CD4-positive, CD25-positive, alpha-beta regulatory T cell (primary cell): ENCODE measurements around the gene ALK. TPM values are rescaled to one million over a fixed set of nuclear protein-coding genes. Genes with fewer than 3 reads are reported as not detected.

Source experiments
- ATAC-seq, 2 donors: fragments of 150-1000 bp; cut with Tn5 transposase; one replicate each; pipeline ENCODE4 v1.10.0; 2021; ENCODE audit warnings: low read depth in 2 of 2, moderate number of reproducible peaks in 2 of 2, moderate library complexity in 1 of 2
- DNase-seq, 3 donors: peaks; one replicate each; pipeline versions ENCODE4 v3.0.0 to v3.0.0-alpha.2; 2012 to 2022; ENCODE audit warnings: mixed read lengths in 1 of 3
- H3K27ac ChIP-seq: one replicate; pipeline ENCODE4 v1.7.0; 2013; ENCODE audit warnings: mild to moderate bottlenecking, low read length; ENCODE audit not compliant: insufficient read depth, poor library complexity, severe bottlenecking
- H3K27me3 ChIP-seq: one replicate; pipeline ENCODE4 v1.7.0; 2013; ENCODE audit warnings: low read length; ENCODE audit not compliant: control insufficient read depth, insufficient read depth
- H3K36me3 ChIP-seq: one replicate; pipeline ENCODE4 v1.7.0; 2013; ENCODE audit warnings: mild to moderate bottlenecking, low read length, moderate library complexity; ENCODE audit not compliant: control insufficient read depth, insufficient read depth
- H3K4me1 ChIP-seq: 2 replicates; pipeline ENCODE4 v1.7.0; 2013; ENCODE audit warnings: mild to moderate bottlenecking, low read length; ENCODE audit not compliant: insufficient read depth, control insufficient read depth, poor library complexity, severe bottlenecking
- H3K4me3 ChIP-seq: one replicate; pipeline ENCODE4 v1.7.0; 2013; ENCODE audit warnings: low read depth, mild to moderate bottlenecking, low read length, moderate library complexity
- H3K9me3 ChIP-seq, 2 experiments: 1 replicate in 1 of 2; 2 replicates in 1 of 2; pipeline ENCODE4 v1.7.0; 2013; ENCODE audit warnings: low read length in 2 of 2, mild to moderate bottlenecking in 1 of 2, moderate library complexity in 1 of 2; ENCODE audit not compliant: control insufficient read depth in 2 of 2
- H3K27ac Mint-ChIP-seq, 3 donors: one replicate each; pipeline ENCODE4 v1.8.0; 2020 to 2022; ENCODE audit warnings: mild to moderate bottlenecking in 3 of 3, mixed read lengths in 3 of 3, moderate library complexity in 2 of 3
- H3K27me3 Mint-ChIP-seq: one replicate; pipeline ENCODE4 v1.8.0; 2022; ENCODE audit warnings: mild to moderate bottlenecking, mixed read lengths
- H3K36me3 Mint-ChIP-seq: one replicate; pipeline ENCODE4 v1.8.0; 2020; ENCODE audit warnings: mixed read lengths
- H3K4me1 Mint-ChIP-seq, 4 donors: one replicate each; pipeline ENCODE4 v1.8.0; 2020 to 2022; ENCODE audit warnings: mixed read lengths in 4 of 4, mild to moderate bottlenecking in 1 of 4
- H3K4me3 Mint-ChIP-seq, 4 donors: one replicate each; pipeline ENCODE4 v1.8.0; 2020 to 2022; ENCODE audit warnings: mild to moderate bottlenecking in 4 of 4, mixed read lengths in 4 of 4, moderate library complexity in 3 of 4
- H3K9me3 Mint-ChIP-seq, 7 donors: one replicate each; pipeline ENCODE4 v1.8.0; 2020 to 2022; ENCODE audit warnings: mixed read lengths in 7 of 7, mild to moderate bottlenecking in 3 of 7, moderate library complexity in 2 of 7
- polyA plus RNA-seq, 4 donors: library from polyadenylated mRNA; unstranded; fragments of 300-500 nt; fragmentation: Illumina TruSeq; gene quantifications; one replicate each; pipeline ENCODE4 v1.2.3, GENCODE V29; 2021
- total RNA-seq: library from RNA; stranded (reverse); gene quantifications from one replicate; pipeline ENCODE4 v1.2.3, GENCODE V29; 2022

Gene ALK
- total and polyA plus RNA-seq, 5 donors from 2014 or later: not detected

- Mint-ChIP-seq H3K27ac (peak overlapping the region; percentile 40 to 74 (median 65)), H3K4me3 (peak overlapping the region; percentile 18 to 83 (median 79)), H3K27me3 (peaks cover 28% of the 10 kb centered on the region), H3K9me3 (no peaks in the 10 kb centered on the region), H3K4me1 (peaks cover 6 to 30% (median 22%) of the 10 kb centered on the region in 4 donors), H3K36me3 (no peaks in the 10 kb centered on the region)
- ATAC-seq: peak; percentile 83 to 85
- peak; percentile 7 to 75 (median 49) for DNase-seq
- no peaks in the 10 kb centered on the region for H3K9me3 ChIP-seq
- no peak overlapping the region for H3K27ac ChIP-seq
- no peaks in the 10 kb centered on the region for H3K36me3 ChIP-seq
- H3K4me1 ChIP-seq: peaks cover 16% of the 10 kb centered on the region
- H3K4me3 ChIP-seq: peak overlapping the region; percentile 66
- peaks cover 3% of the 10 kb centered on the region for H3K27me3 ChIP-seq
These were observed 606.4 kb downstream of the ALK start for GRCh38 chr2:29314816-29315571.

GRCh38 chr2:29311458-29311857 lies 609.9 kb downstream of the ALK start:
- H3K27ac ChIP-seq: no peak overlapping the region
- H3K9me3 ChIP-seq: no peaks in the 10 kb centered on the region
- no peak overlapping the region for H3K4me3 ChIP-seq
- ATAC-seq: no peak
- H3K36me3 ChIP-seq: no peaks in the 10 kb centered on the region
- DNase-seq: no peak
- peaks cover 2% of the 10 kb centered on the region for H3K27me3 ChIP-seq
- no peak overlapping the region for H3K27ac Mint-ChIP-seq
- peaks cover 20% of the 10 kb centered on the region for H3K27me3 Mint-ChIP-seq
- no peak overlapping the region for H3K4me3 Mint-ChIP-seq
- H3K36me3 Mint-ChIP-seq: no peaks in the 10 kb centered on the region
- H3K9me3 Mint-ChIP-seq: no peaks in the 10 kb centered on the region
- peaks cover 6 to 23% (median 19%) of the 10 kb centered on the region in 4 donors for H3K4me1 Mint-ChIP-seq
- peaks cover 16% of the 10 kb centered on the region for H3K4me1 ChIP-seq

DNA sequence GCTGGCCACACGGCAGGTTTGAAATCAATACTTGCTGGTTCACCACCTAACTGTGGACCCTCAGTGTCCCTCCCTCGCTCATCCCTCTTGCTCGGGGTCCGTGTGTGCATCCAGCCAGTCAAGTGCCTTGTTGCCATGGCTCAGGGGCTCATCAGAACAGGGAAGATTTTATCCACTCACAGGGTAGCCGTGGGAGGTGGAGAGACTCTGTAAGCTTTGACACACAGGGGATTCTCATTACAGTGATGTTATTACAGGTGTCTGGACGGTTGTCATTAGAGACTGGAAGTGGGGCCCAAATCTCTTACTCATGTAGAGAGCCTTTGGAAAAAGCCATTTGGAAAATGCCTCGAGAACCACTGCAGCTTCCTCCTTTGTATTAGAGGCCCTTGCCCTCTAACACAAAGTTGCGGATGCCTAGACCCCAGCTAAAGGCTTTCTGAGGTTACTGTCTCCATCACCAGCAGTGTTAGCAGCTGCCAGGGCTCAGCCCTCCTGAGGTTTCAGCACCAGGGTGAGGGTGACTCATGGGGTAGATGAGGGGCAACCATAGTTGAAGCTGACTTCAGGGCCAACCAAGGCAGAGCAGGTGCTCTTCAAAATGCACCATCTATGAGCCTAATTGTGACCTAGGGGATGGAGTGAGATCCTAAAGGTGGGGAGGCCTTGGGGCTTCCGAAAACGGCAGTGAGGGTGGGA lies 610.6 kb downstream of the ALK start:
- Mint-ChIP-seq H3K27me3 (peaks cover 20% of the 10 kb centered on the region), H3K4me3 (no peak overlapping the region), H3K27ac (no peak overlapping the region), H3K36me3 (no peaks in the 10 kb centered on the region), H3K9me3 (no peaks in the 10 kb centered on the region), H3K4me1 (peaks cover 6 to 22% (median 19%) of the 10 kb centered on the region in 4 donors)
- DNase-seq: no peak
- no peaks in the 10 kb centered on the region for H3K36me3 ChIP-seq
- no peaks in the 10 kb centered on the region for H3K9me3 ChIP-seq
- H3K4me3 ChIP-seq: no peak overlapping the region
- no peak overlapping the region for H3K27ac ChIP-seq
- H3K27me3 ChIP-seq: peaks cover 2% of the 10 kb centered on the region
- ATAC-seq: no peak
- peaks cover 16% of the 10 kb centered on the region for H3K4me1 ChIP-seq

DNA sequence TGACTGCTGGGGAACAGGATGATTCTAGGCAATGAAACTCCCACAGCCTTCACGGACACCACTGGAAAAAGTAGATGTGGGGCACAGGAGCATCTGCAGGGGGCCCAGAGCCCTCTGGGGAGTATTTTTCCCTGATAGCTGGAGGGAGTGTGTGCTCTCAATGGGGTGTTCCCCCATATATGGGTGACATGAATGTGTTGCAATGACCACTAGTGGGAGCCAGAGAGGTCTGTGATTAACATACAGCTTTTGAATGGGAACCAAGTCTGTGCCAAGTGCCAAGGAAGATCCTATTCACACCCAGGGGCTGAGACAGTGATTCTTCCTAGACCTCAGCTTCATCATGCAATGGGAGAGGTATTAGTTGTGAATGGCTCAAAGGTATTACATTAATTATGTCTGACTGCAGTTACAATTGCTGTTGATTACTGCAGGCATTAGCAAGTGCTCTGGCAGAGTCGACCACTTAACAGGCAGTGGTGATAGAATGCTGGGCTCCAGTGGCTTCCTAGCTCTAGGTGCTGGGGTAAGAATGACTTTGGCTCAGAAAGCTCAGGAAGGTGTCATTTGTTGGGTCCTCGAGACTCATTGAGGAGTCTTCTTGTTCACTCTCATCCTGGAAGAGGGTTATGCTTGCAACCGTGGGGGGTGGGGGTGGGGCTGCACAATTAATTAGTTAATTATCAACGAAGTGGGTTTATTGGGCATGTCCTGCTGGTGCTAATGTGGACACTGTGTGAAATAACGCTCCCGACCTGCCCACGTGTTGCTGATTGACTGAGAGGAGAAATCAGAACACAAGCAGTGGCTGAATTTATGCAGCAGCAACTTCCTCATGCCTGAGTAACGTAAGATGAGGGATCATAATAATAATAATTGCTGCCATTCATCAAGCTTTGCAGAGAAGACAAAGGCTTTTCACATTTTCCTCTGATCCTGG lies 612.0 kb downstream of the ALK start:
- no peak overlapping the region for H3K27ac ChIP-seq
- H3K27me3 Mint-ChIP-seq: peaks cover 29% of the 10 kb centered on the region
- no peak overlapping the region for H3K4me3 Mint-ChIP-seq
- H3K36me3 Mint-ChIP-seq: no peaks in the 10 kb centered on the region
- peaks cover 2% of the 10 kb centered on the region for H3K27me3 ChIP-seq
- H3K36me3 ChIP-seq: no peaks in the 10 kb centered on the region
- peak overlapping the region in 1 of 3 donors; percentile 43 for H3K27ac Mint-ChIP-seq
- peaks cover 0 to 13% (median 8%) of the 10 kb centered on the region in 4 donors for H3K4me1 Mint-ChIP-seq
- DNase-seq (peak; percentile 6 to 63 (median 37)), ATAC-seq (peak in 1 of 2 donors; percentile 67)
- H3K4me1 ChIP-seq: peaks cover 4% of the 10 kb centered on the region
- no peaks in the 10 kb centered on the region for H3K9me3 ChIP-seq
- no peak overlapping the region for H3K4me3 ChIP-seq
- H3K9me3 Mint-ChIP-seq: no peaks in the 10 kb centered on the region

- DNase-seq: no peak
These were observed 613.0 kb downstream of the ALK start for GRCh38 chr2:29308366-29308765.

GRCh38 chr2:29307519-29307918 lies 613.9 kb downstream of the ALK start:
- peaks cover 0 to 3% (median 0%) of the 10 kb centered on the region in 7 donors for H3K9me3 Mint-ChIP-seq
- no peaks in the 10 kb centered on the region for H3K36me3 Mint-ChIP-seq
- H3K9me3 ChIP-seq: no peaks in the 10 kb centered on the region
- peaks cover 0 to 3% (median 0%) of the 10 kb centered on the region in 4 donors for H3K4me1 Mint-ChIP-seq
- peaks cover 31% of the 10 kb centered on the region for H3K27me3 Mint-ChIP-seq
- H3K27ac ChIP-seq: no peak overlapping the region
- no peak overlapping the region for H3K4me3 Mint-ChIP-seq
- no peak overlapping the region for H3K4me3 ChIP-seq
- peaks cover 2% of the 10 kb centered on the region for H3K27me3 ChIP-seq
- DNase-seq: no peak
- no peaks in the 10 kb centered on the region for H3K4me1 ChIP-seq
- no peak overlapping the region for H3K27ac Mint-ChIP-seq
- H3K36me3 ChIP-seq: no peaks in the 10 kb centered on the region
- no peak for ATAC-seq

More at GRCh38 chr2:29308366-29308765, 613.0 kb downstream of the ALK start:
- Histone ChIP-seq H3K4me3 (no peak overlapping the region), H3K27ac (no peak overlapping the region), H3K9me3 (no peaks in the 10 kb centered on the region), H3K36me3 (no peaks in the 10 kb centered on the region), H3K4me1 (no peaks in the 10 kb centered on the region), H3K27me3 (peaks cover 2% of the 10 kb centered on the region)
- H3K27ac Mint-ChIP-seq: no peak overlapping the region
- H3K9me3 Mint-ChIP-seq: no peaks in the 10 kb centered on the region
- H3K4me3 Mint-ChIP-seq: no peak overlapping the region
- H3K4me1 Mint-ChIP-seq: peaks cover 0 to 6% (median 1%) of the 10 kb centered on the region in 4 donors
- ATAC-seq: no peak
- H3K36me3 Mint-ChIP-seq: no peaks in the 10 kb centered on the region
- peaks cover 26% of the 10 kb centered on the region for H3K27me3 Mint-ChIP-seq

DNA sequence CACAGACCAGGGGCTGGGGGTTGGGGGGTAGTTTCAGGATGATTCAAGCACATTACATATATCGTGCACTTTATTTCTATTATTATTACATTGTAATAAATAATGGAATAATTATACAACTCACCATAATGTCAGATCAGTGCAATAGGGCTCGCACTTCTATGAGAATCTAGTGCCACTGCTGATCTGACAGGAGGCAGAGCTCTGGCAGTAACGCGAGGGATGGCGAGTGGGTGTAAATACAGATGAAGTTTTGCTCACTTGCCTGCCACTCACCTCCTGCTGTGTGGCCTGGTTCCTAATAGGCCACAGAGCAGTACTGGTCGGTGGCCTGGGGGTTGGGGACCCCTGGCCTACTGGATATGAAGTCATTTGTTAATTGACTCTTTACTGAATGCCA lies 615.6 kb downstream of the ALK start:
- H3K27me3 Mint-ChIP-seq: peaks cover 32% of the 10 kb centered on the region
- H3K4me3 Mint-ChIP-seq: no peak overlapping the region
- H3K27me3 ChIP-seq: peaks cover 2% of the 10 kb centered on the region
- H3K4me3 ChIP-seq: no peak overlapping the region
- H3K27ac ChIP-seq: no peak overlapping the region
- no peaks in the 10 kb centered on the region for H3K36me3 Mint-ChIP-seq
- H3K9me3 ChIP-seq: no peaks in the 10 kb centered on the region
- no peak for DNase-seq
- H3K36me3 ChIP-seq: no peaks in the 10 kb centered on the region
- ATAC-seq: no peak
- no peak overlapping the region for H3K27ac Mint-ChIP-seq
- H3K4me1 ChIP-seq: no peaks in the 10 kb centered on the region
- peaks cover 0 to 5% (median 0%) of the 10 kb centered on the region in 4 donors for H3K4me1 Mint-ChIP-seq
- peaks cover 0 to 3% (median 0%) of the 10 kb centered on the region in 7 donors for H3K9me3 Mint-ChIP-seq
